ENCODE results near the gene INKA1. TPM values are rescaled to one million over a fixed set of nuclear protein-coding genes. Genes with fewer than 3 reads are reported as not detected.

Gene INKA1
- total and polyA plus RNA-seq, 4 donors = 5.6 to 7.6 (median 7.3) TPM

GRCh38 chr3:49793486-49794085 lies 9.5 kb upstream of the INKA1 start:
- Histone ChIP-seq H3K4me3 (ENCODE audit: low read depth, low read length) (no peak overlapping the region), H3K9me3 (ENCODE audit: control insufficient read depth, insufficient read depth, low read length) (no peaks in the 10 kb centered on the region), H3K27me3 (ENCODE audit: control insufficient read depth, insufficient read depth, low read length) (no peaks in the 10 kb centered on the region), H3K4me1 (ENCODE audit: control insufficient read depth, insufficient read depth, low read length) (no peaks in the 10 kb centered on the region), H3K27ac (ENCODE audit: low read depth, low read length) (no peak overlapping the region), H3K36me3 (ENCODE audit: control insufficient read depth, insufficient read depth, low read length) (no peaks in the 10 kb centered on the region)
- 96% methylated on average over 11 of the region's 13 CpGs for WGBS (ENCODE audit: insufficient coverage)
- no peak for DNase-seq (ENCODE audit: low read depth in 4 of 6, low spot score in 6 of 6)

- WGBS (ENCODE audit: insufficient coverage) = 80% methylated on average over 4 of the region's 4 CpGs
- Histone ChIP-seq H3K4me3 (ENCODE audit: low read depth, low read length) (no peak overlapping the region), H3K27me3 (ENCODE audit: control insufficient read depth, insufficient read depth, low read length) (no peaks in the 10 kb centered on the region), H3K4me1 (ENCODE audit: control insufficient read depth, insufficient read depth, low read length) (no peaks in the 10 kb centered on the region), H3K27ac (ENCODE audit: low read depth, low read length) (no peak overlapping the region), H3K9me3 (ENCODE audit: control insufficient read depth, insufficient read depth, low read length) (no peaks in the 10 kb centered on the region), H3K36me3 (ENCODE audit: control insufficient read depth, insufficient read depth, low read length) (no peaks in the 10 kb centered on the region)
- no peak for DNase-seq (ENCODE audit: low read depth in 4 of 6, low spot score in 6 of 6)
Measured at GRCh38 chr3:49794431-49794830, 8.6 kb upstream of the INKA1 start.

- Histone ChIP-seq H3K27me3 (ENCODE audit: control insufficient read depth, insufficient read depth, low read length) (no peaks in the 10 kb centered on the region), H3K36me3 (ENCODE audit: control insufficient read depth, insufficient read depth, low read length) (no peaks in the 10 kb centered on the region), H3K9me3 (ENCODE audit: control insufficient read depth, insufficient read depth, low read length) (no peaks in the 10 kb centered on the region), H3K4me1 (ENCODE audit: control insufficient read depth, insufficient read depth, low read length) (no peaks in the 10 kb centered on the region), H3K4me3 (ENCODE audit: low read depth, low read length) (no peak overlapping the region), H3K27ac (ENCODE audit: low read depth, low read length) (no peak overlapping the region)
- DNase-seq (ENCODE audit: low read depth in 4 of 6, low spot score in 6 of 6) = no peak
- WGBS (ENCODE audit: insufficient coverage) = 77% methylated on average over 24 of the region's 24 CpGs
Measured at GRCh38 chr3:49794926-49795905, 7.8 kb upstream of the INKA1 start.

- H3K36me3 ChIP-seq (ENCODE audit: control insufficient read depth, insufficient read depth, low read length) = peaks cover 1% of the 10 kb centered on the region
- H3K4me3 ChIP-seq (ENCODE audit: low read depth, low read length) = no peak overlapping the region
- H3K9me3 ChIP-seq (ENCODE audit: control insufficient read depth, insufficient read depth, low read length) = no peaks in the 10 kb centered on the region
- no peak for DNase-seq (ENCODE audit: low read depth in 4 of 6, low spot score in 6 of 6)
- WGBS (ENCODE audit: insufficient coverage) = 50% methylated on average over 1 of the region's 1 CpG
- H3K27me3 ChIP-seq (ENCODE audit: control insufficient read depth, insufficient read depth, low read length) = no peaks in the 10 kb centered on the region
- peaks cover 15% of the 10 kb centered on the region for H3K4me1 ChIP-seq (ENCODE audit: control insufficient read depth, insufficient read depth, low read length)
- H3K27ac ChIP-seq (ENCODE audit: low read depth, low read length) = no peak overlapping the region
Measured at GRCh38 chr3:49799105-49799504, 4.0 kb upstream of the INKA1 start.

- Histone ChIP-seq H3K4me1 (ENCODE audit: control insufficient read depth, insufficient read depth, low read length) (peaks cover 22% of the 10 kb centered on the region), H3K27ac (ENCODE audit: low read depth, low read length) (no peak within 1 kb of the TSS), H3K36me3 (ENCODE audit: control insufficient read depth, insufficient read depth, low read length) (peaks cover 8% of the 10 kb centered on the region), H3K27me3 (ENCODE audit: control insufficient read depth, insufficient read depth, low read length) (no peaks in the 10 kb centered on the region), H3K9me3 (ENCODE audit: control insufficient read depth, insufficient read depth, low read length) (no peaks in the 10 kb centered on the region), H3K4me3 (ENCODE audit: low read depth, low read length) (no peak within 1 kb of the TSS)
- DNase-seq (ENCODE audit: low read depth in 4 of 6, low spot score in 6 of 6) = no peak
- 86% methylated on average over 3 of the region's 4 CpGs for WGBS (ENCODE audit: insufficient coverage)
Measured at GRCh38 chr3:49799761-49800160, 3.3 kb upstream of the INKA1 start, which contains the start of gene CDHR4. Gene CDHR4 (minus strand): TSS chr3:49799873. CDS start chr3:49799812, 61 bp downstream.

GRCh38 chr3:49801160-49801559 lies 1.9 kb upstream of the INKA1 start:
- peaks cover 36% of the 10 kb centered on the region for H3K4me1 ChIP-seq (ENCODE audit: control insufficient read depth, insufficient read depth, low read length)
- DNase-seq (ENCODE audit: low read depth in 4 of 6, low spot score in 6 of 6) = no peak
- H3K27me3 ChIP-seq (ENCODE audit: control insufficient read depth, insufficient read depth, low read length) = no peaks in the 10 kb centered on the region
- WGBS (ENCODE audit: insufficient coverage) = 86% methylated on average over 2 of the region's 2 CpGs
- no peaks in the 10 kb centered on the region for H3K9me3 ChIP-seq (ENCODE audit: control insufficient read depth, insufficient read depth, low read length)
- peaks cover 14% of the 10 kb centered on the region for H3K36me3 ChIP-seq (ENCODE audit: control insufficient read depth, insufficient read depth, low read length)
- H3K4me3 ChIP-seq (ENCODE audit: low read depth, low read length) = no peak overlapping the region
- no peak overlapping the region for H3K27ac ChIP-seq (ENCODE audit: low read depth, low read length)

GRCh38 chr3:49803465-49804140 lies 542 bp downstream of the INKA1 start:
- Histone ChIP-seq H3K36me3 (ENCODE audit: control insufficient read depth, insufficient read depth, low read length) (peaks cover 14% of the 10 kb centered on the region), H3K4me3 (ENCODE audit: low read depth, low read length) (peak overlapping the region; percentile 86), H3K27ac (ENCODE audit: low read depth, low read length) (peak overlapping the region; percentile 85), H3K4me1 (ENCODE audit: control insufficient read depth, insufficient read depth, low read length) (peaks cover 56% of the 10 kb centered on the region), H3K27me3 (ENCODE audit: control insufficient read depth, insufficient read depth, low read length) (no peaks in the 10 kb centered on the region), H3K9me3 (ENCODE audit: control insufficient read depth, insufficient read depth, low read length) (no peaks in the 10 kb centered on the region)
- WGBS (ENCODE audit: insufficient coverage) = 2% methylated on average over 38 of the region's 41 CpGs
- DNase-seq (ENCODE audit: low read depth in 4 of 6, low spot score in 6 of 6) = peak in 1 of 6 donors; percentile 73

- peak overlapping the region; percentile 85 for H3K27ac ChIP-seq (ENCODE audit: low read depth, low read length)
- no peak for DNase-seq (ENCODE audit: low read depth in 4 of 6, low spot score in 6 of 6)
- H3K27me3 ChIP-seq (ENCODE audit: control insufficient read depth, insufficient read depth, low read length) = no peaks in the 10 kb centered on the region
- H3K9me3 ChIP-seq (ENCODE audit: control insufficient read depth, insufficient read depth, low read length) = no peaks in the 10 kb centered on the region
- H3K4me3 ChIP-seq (ENCODE audit: low read depth, low read length) = peak overlapping the region; percentile 86
- peaks cover 16% of the 10 kb centered on the region for H3K36me3 ChIP-seq (ENCODE audit: control insufficient read depth, insufficient read depth, low read length)
- H3K4me1 ChIP-seq (ENCODE audit: control insufficient read depth, insufficient read depth, low read length) = peaks cover 56% of the 10 kb centered on the region
- WGBS (ENCODE audit: insufficient coverage) = 72% methylated on average over 24 of the region's 26 CpGs
Measured at GRCh38 chr3:49804141-49805041, 1.3 kb downstream of the INKA1 start.

GRCh38 chr3:49805367-49805782 lies 2.3 kb downstream of the INKA1 start:
- Histone ChIP-seq H3K9me3 (ENCODE audit: control insufficient read depth, insufficient read depth, low read length) (no peaks in the 10 kb centered on the region), H3K4me3 (ENCODE audit: low read depth, low read length) (no peak overlapping the region), H3K36me3 (ENCODE audit: control insufficient read depth, insufficient read depth, low read length) (peaks cover 25% of the 10 kb centered on the region), H3K27ac (ENCODE audit: low read depth, low read length) (peak overlapping the region; percentile 85), H3K4me1 (ENCODE audit: control insufficient read depth, insufficient read depth, low read length) (peaks cover 56% of the 10 kb centered on the region), H3K27me3 (ENCODE audit: control insufficient read depth, insufficient read depth, low read length) (no peaks in the 10 kb centered on the region)
- peak in 2 of 6 donors; percentile 42 to 74 for DNase-seq (ENCODE audit: low read depth in 4 of 6, low spot score in 6 of 6)
- 79% methylated on average over 1 of the region's 3 CpGs for WGBS (ENCODE audit: insufficient coverage)

All from spinal cord (tissue), 10 donors.